22Rv1 (cell line): ENCODE results near the gene DHDH.
A peak's percentile ranks its signal among the peaks of the same experiment; 100 is the strongest.

Experiments
- H3K27ac ChIP-seq: fragments of 450-650 bp; 2 replicates; pipeline ENCODE4 v1.5.1; 2017
- ZFX ChIP-seq: fragments of 450-650 bp; IDR thresholded peaks from 2 replicates; pipeline ENCODE4 v1.6.1; 2017; ENCODE audit warnings: antibody characterized with exemption, borderline replicate concordance
- TF ChIP-seq, protein P1 (sequence below): fragments of 450-650 bp; IDR thresholded peaks from 2 replicates; pipeline ENCODE4 v1.5.1; 2017; ENCODE audit warnings: mild to moderate bottlenecking

Gene DHDH

DNA sequence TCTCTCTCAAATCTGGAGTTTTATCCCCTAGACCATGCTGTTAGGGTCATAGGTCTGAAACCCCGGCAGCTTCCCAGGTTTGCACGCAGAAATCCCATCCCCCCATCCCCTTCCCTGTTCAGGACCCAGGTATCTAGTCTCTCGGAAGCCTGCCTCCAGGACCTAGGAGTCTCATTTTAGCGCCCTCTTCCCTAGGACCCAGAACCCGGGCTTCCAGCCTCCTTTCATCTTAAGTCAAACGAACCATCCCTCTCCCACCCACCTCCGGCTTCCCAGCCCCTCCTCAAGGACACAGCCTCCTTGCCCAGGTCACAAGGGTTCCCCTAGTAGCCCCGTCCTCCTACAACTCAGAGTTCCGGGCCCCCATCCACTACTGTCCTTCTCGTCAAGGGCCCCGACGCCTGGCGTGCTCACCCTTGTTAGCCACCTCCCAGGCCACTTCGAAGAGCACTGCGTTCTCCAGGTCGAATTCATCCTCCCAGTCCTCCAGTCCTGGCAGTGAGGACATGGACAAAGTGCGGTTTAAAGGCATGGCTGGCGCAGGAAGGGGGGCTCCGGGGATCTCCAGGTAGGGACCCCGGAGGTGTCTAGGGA lies 59.2 kb downstream of the DHDH start:
- TF ChIP-seq, protein P1, sequence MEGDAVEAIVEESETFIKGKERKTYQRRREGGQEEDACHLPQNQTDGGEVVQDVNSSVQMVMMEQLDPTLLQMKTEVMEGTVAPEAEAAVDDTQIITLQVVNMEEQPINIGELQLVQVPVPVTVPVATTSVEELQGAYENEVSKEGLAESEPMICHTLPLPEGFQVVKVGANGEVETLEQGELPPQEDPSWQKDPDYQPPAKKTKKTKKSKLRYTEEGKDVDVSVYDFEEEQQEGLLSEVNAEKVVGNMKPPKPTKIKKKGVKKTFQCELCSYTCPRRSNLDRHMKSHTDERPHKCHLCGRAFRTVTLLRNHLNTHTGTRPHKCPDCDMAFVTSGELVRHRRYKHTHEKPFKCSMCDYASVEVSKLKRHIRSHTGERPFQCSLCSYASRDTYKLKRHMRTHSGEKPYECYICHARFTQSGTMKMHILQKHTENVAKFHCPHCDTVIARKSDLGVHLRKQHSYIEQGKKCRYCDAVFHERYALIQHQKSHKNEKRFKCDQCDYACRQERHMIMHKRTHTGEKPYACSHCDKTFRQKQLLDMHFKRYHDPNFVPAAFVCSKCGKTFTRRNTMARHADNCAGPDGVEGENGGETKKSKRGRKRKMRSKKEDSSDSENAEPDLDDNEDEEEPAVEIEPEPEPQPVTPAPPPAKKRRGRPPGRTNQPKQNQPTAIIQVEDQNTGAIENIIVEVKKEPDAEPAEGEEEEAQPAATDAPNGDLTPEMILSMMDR = no peak
- TF ChIP-seq ZFX = no peak
- peak overlapping the region; percentile 92 for H3K27ac ChIP-seq

DNA sequence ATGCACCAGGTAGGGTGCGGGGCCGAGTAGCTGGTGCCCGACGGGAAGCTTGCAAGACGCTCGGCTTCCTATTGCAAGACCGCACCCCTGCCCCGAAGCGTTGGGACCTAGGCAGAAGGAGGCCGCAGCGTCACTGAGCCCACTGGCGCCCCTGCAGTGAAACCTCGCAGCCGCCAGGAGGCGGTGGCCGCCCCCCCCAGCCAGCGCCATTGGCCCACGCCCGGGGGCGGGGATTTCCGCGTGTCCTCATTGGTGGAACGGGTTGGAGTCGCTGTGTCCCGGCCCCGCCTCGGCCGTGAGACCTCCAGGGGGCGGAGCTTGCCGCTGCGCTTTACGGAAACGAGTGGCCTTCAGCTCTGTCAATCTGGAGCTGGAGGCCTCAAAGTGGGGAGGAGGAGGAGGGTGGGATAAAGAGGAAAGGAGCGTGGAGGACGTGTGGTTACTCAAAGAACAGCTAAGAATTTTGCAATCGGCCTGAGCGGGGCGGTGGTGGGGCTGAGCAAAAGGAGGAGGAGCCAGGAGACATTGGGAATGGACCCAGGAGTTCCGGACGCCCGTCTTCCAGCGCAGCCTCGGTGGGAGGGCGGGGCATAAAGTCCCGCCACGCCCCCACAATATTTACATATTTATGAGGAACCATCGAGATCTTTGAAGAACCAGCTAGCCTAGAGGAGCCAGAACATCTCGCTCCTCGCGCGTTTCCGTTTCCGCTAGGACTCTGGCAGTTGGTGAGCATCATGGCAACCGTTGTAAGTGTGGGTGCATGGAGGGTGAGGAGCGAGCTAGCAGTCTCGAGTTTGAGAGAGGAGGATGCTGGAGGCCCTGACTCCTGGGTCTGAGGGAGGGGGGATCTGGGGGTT lies 59.9 kb downstream of the DHDH start, which contains the start of the genes GYS1 and RUVBL2:
GYS1 (minus strand) TSS at position 135 of the 860 bp plus-strand sequence. CDS start 197 bp downstream, outside the sequence.
RUVBL2 (plus strand) TSS at position 713 of the 860 bp plus-strand sequence; CDS start at position 738, 25 bp downstream.
- TF ChIP-seq ZFX = no peak
- TF ChIP-seq, protein P1 = peak; percentile 98
- H3K27ac ChIP-seq = peak within 1 kb of the TSS; percentile 92

DNA sequence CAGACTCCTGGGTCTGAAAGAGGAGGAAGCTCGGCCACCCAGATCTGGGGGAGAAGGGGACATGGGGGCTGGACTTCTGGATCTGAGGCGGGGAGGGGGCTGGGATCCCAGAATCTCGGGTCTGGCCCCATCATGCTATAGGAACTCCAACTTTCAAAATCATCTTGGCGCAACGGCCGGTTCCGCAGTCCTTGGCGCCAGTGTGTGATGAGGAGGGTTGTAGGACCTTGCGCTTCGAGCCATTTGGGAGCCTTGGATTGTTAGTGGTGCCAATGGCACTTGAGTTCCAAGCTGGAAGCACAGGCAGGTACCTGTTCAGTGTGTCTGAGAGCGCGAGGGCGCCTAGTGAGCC lies 60.5 kb downstream of the DHDH start:
- peak overlapping the region; percentile 92 for H3K27ac ChIP-seq

More for the DNA sequence above, 60.5 kb downstream of the DHDH start:
- no peak for TF ChIP-seq ZFX
- TF ChIP-seq, protein P1 = no peak
